GM23338 (cell line): ENCODE results near the gene ALDH1A1. TPM values are rescaled to one million over a fixed set of nuclear protein-coding genes. Genes with fewer than 3 reads are reported as not detected.

ENCODE experiments used
- ATAC-seq: fragments of 200-7000 bp; cut with Tn5 transposase; 3 replicates; pipeline ENCODE4 v1.9.1; 2020
- DNase-seq: peaks from one replicate; pipeline ENCODE4 v3.0.0-alpha.2; 2015; ENCODE audit warnings: low spot score
- H2AFZ ChIP-seq: fragments of 200-600 bp; sonication (generic); 2 replicates; pipeline ENCODE4 v1.8.0; 2016; ENCODE audit warnings: antibody characterized with exemption, mild to moderate bottlenecking, moderate library complexity
- H3F3A ChIP-seq: fragments of 200-600 bp; sonication (generic); replicated peaks from 2 replicates; pipeline ENCODE4 v1.8.0; 2017; ENCODE audit warnings: antibody characterized with exemption, mixed run types, low read depth
- H3K27ac ChIP-seq: fragments of 200-600 bp; sonication (generic); 2 replicates; pipeline ENCODE4 v1.6.1; 2016; ENCODE audit warnings: low read depth
- H3K27me3 ChIP-seq: fragments of 200-600 bp; sonication (generic); 2 replicates; pipeline ENCODE4 v1.8.0; 2016; ENCODE audit warnings: mild to moderate bottlenecking, mixed run types, moderate library complexity; ENCODE audit not compliant: insufficient read depth
- H3K36me3 ChIP-seq: fragments of 200-600 bp; sonication (generic); 2 replicates; pipeline ENCODE4 v1.8.0; 2016; ENCODE audit warnings: mild to moderate bottlenecking; ENCODE audit not compliant: insufficient read depth
- H3K4me1 ChIP-seq: fragments of 200-600 bp; sonication (generic); 2 replicates; pipeline ENCODE4 v1.8.0; 2016; ENCODE audit warnings: mild to moderate bottlenecking, moderate library complexity; ENCODE audit not compliant: insufficient read depth
- H3K4me2 ChIP-seq: fragments of 200-600 bp; sonication (generic); 2 replicates; pipeline ENCODE4 v1.7.1; 2017; ENCODE audit warnings: mixed run types
- H3K4me3 ChIP-seq: fragments of 200-600 bp; sonication (generic); 2 replicates; pipeline ENCODE4 v1.6.1; 2016; ENCODE audit warnings: mixed run types
- H3K79me2 ChIP-seq: fragments of 200-600 bp; sonication (generic); replicated peaks from 2 replicates; pipeline ENCODE4 v1.8.0; 2017; ENCODE audit warnings: mild to moderate bottlenecking; ENCODE audit not compliant: insufficient read depth
- H3K9me2 ChIP-seq: fragments of 200-600 bp; sonication (generic); 2 replicates; pipeline ENCODE4 v1.8.0; 2017; ENCODE audit not compliant: insufficient read depth
- H4K20me1 ChIP-seq: fragments of 200-600 bp; sonication (generic); replicated peaks from 2 replicates; pipeline ENCODE4 v1.8.0; 2017; ENCODE audit warnings: mild to moderate bottlenecking; ENCODE audit not compliant: insufficient read depth
- H3K27ac Mint-ChIP-seq: 2 replicates; pipeline ENCODE4 v1.8.0; 2020; ENCODE audit warnings: inconsistent platforms, mild to moderate bottlenecking, moderate library complexity, mixed read lengths
- H3K27me3 Mint-ChIP-seq: 3 replicates; pipeline ENCODE4 v1.8.0; 2022; ENCODE audit warnings: low read depth, mild to moderate bottlenecking, moderate library complexity, mixed read lengths, inconsistent platforms; ENCODE audit not compliant: insufficient read depth, poor library complexity
- H3K36me3 Mint-ChIP-seq: 3 replicates; pipeline ENCODE4 v1.8.0; 2021; ENCODE audit warnings: low read depth, mild to moderate bottlenecking, inconsistent platforms, moderate library complexity, mixed read lengths
- H3K4me1 Mint-ChIP-seq: 3 replicates; pipeline ENCODE4 v1.8.0; 2020; ENCODE audit warnings: mild to moderate bottlenecking, inconsistent platforms, mixed read lengths
- H3K4me3 Mint-ChIP-seq: 3 replicates; pipeline ENCODE4 v1.8.0; 2021; ENCODE audit warnings: moderate library complexity, mild to moderate bottlenecking, inconsistent platforms, mixed read lengths
- H3K9me3 Mint-ChIP-seq: 3 replicates; pipeline ENCODE4 v1.8.0; 2020; ENCODE audit warnings: moderate library complexity, mild to moderate bottlenecking, inconsistent platforms, mixed read lengths
- CREB1 ChIP-seq: fragments of 250-450 bp; sonication (Bioruptor Pico); IDR thresholded peaks from 2 replicates; pipeline ENCODE4 v1.5.0; 2020; ENCODE audit warnings: low read depth, mild to moderate bottlenecking, moderate library complexity
- CTCF ChIP-seq, 2 experiments: fragments of 200-600 bp in 1 of 2; sonication (generic) in 1 of 2; conservative IDR thresholded peaks; 2 replicates each; pipeline versions ENCODE4 v1.5.1 to v1.6.1; 2016 to 2017; ENCODE audit warnings: antibody characterized with exemption in 2 of 2, low read depth in 2 of 2, mild to moderate bottlenecking in 2 of 2, moderate library complexity in 1 of 2
- ETS1 ChIP-seq: IDR thresholded peaks from 2 replicates; pipeline ENCODE4 v1.6.1; 2016; ENCODE audit warnings: antibody characterized with exemption
- EZH2 ChIP-seq: fragments of 200-600 bp; sonication (generic); IDR thresholded peaks from one replicate; pipeline ENCODE4 v1.8.0; 2017; ENCODE audit warnings: antibody characterized with exemption, mild to moderate bottlenecking, low read depth; ENCODE audit not compliant: unreplicated experiment
- EZH2phosphoT487 ChIP-seq: fragments of 200-600 bp; sonication (generic); IDR thresholded peaks from one replicate; pipeline ENCODE4 v1.8.1; 2018; ENCODE audit warnings: antibody characterized with exemption; ENCODE audit not compliant: unreplicated experiment
- JUNB ChIP-seq: IDR thresholded peaks from one replicate; pipeline ENCODE4 v1.6.1; 2016; ENCODE audit warnings: antibody characterized with exemption; ENCODE audit not compliant: unreplicated experiment
- NANOG ChIP-seq: IDR thresholded peaks from 2 replicates; pipeline ENCODE4 v1.6.1; 2016; ENCODE audit warnings: antibody characterized with exemption, borderline replicate concordance
- POLR2AphosphoS5 ChIP-seq: IDR thresholded peaks from 2 replicates; pipeline ENCODE4 v1.6.1; 2016; ENCODE audit warnings: antibody characterized with exemption, low read depth
- REST ChIP-seq: IDR thresholded peaks from one replicate; pipeline ENCODE4 v1.6.1; 2018; ENCODE audit warnings: antibody characterized with exemption; ENCODE audit not compliant: unreplicated experiment
- STAT1 ChIP-seq: IDR thresholded peaks from one replicate; pipeline ENCODE4 v1.6.1; 2016; ENCODE audit warnings: antibody characterized with exemption; ENCODE audit not compliant: unreplicated experiment
- ZNF114 ChIP-seq: fragments of 250-450 bp; sonication (Bioruptor Pico); IDR thresholded peaks from 2 replicates; pipeline ENCODE4 v1.5.0; 2020; ENCODE audit warnings: mild to moderate bottlenecking, moderate library complexity
- ZNF331 ChIP-seq: fragments of 250-450 bp; sonication (Bioruptor Pico); IDR thresholded peaks from 2 replicates; pipeline ENCODE4 v1.5.0; 2020; ENCODE audit warnings: low read depth, mild to moderate bottlenecking, moderate library complexity
- ZNF462 ChIP-seq: fragments of 250-450 bp; sonication (Bioruptor Pico); IDR thresholded peaks from 2 replicates; pipeline ENCODE4 v1.5.0; 2020; ENCODE audit warnings: mild to moderate bottlenecking, moderate library complexity
- polyA plus RNA-seq: library from polyadenylated mRNA; unstranded; fragments of >200 nt; fragmentation: Nextera tagmentation; extraction: Ambion mirVana; gene quantifications from 2 replicates; pipeline ENCODE4 v1.2.1, GENCODE V29; 2016
- total RNA-seq: library from RNA; depleted of rRNA; stranded (reverse); fragments of >200 nt; shearing (Covaris generic); gene quantifications from 2 replicates; pipeline ENCODE4 v1.2.3, GENCODE V29; 2014

The ALDH1A1 gene
- total and polyA plus RNA-seq, 2 experiments from 2014 or later, result 2.1 to 3.4 TPM

- H3K4me3 ChIP-seq, result no peak overlapping the region
- H3K36me3 Mint-ChIP-seq, result peaks cover 17% of the 10 kb centered on the region
- peaks cover 5% of the 10 kb centered on the region for H3K4me1 ChIP-seq
- no peak for DNase-seq
- H3K27ac ChIP-seq, result no peak overlapping the region
- no peak for ATAC-seq
- H3K9me2 ChIP-seq, result no peaks in the 10 kb centered on the region; the same call in 1 of the 2 replicates
- no peaks in the 10 kb centered on the region for H3F3A ChIP-seq
- peaks cover 6% of the 10 kb centered on the region for H3K27me3 Mint-ChIP-seq
- H3K79me2 ChIP-seq, result no peaks in the 10 kb centered on the region
- H3K4me1 Mint-ChIP-seq, result peaks cover 27% of the 10 kb centered on the region
- H4K20me1 ChIP-seq, result no peaks in the 10 kb centered on the region
- H3K4me3 Mint-ChIP-seq, result no peak overlapping the region
- peaks cover 18% of the 10 kb centered on the region for H3K9me3 Mint-ChIP-seq
- H3K4me2 ChIP-seq, result no peak overlapping the region
- H2AFZ ChIP-seq, result no peak overlapping the region
- no peaks in the 10 kb centered on the region for H3K27me3 ChIP-seq
- no peak overlapping the region for H3K27ac Mint-ChIP-seq
- TF ChIP-seq ZNF114 (CRISPR knock-in tag), result no peak
- TF ChIP-seq ETS1, result no peak
- no peak for TF ChIP-seq STAT1
- TF ChIP-seq EZH2phosphoT487, result no peak
- no peak for TF ChIP-seq ZNF331 (CRISPR knock-in tag)
- no peak for TF ChIP-seq CREB1 (CRISPR knock-in tag)
- no peak for TF ChIP-seq NANOG
- TF ChIP-seq JUNB, result no peak
- TF ChIP-seq REST, result no peak
- TF ChIP-seq POLR2AphosphoS5, result no peak
- TF ChIP-seq EZH2, result no peak
- no peak for TF ChIP-seq ZNF462 (CRISPR knock-in tag)
- no peak for TF ChIP-seq CTCF (conservative IDR thresholded peaks at IDR 0.05; ENCODE audit: low read depth in 2 of 2)
- H3K36me3 ChIP-seq, result no peaks in the 10 kb centered on the region
These were observed 1.7 kb upstream of the ALDH1A1 start for GRCh38 chr9:72954431-72955125.
